Lower leg skin (tissue), 4 donors: Measurements from ENCODE around the gene ARMC2. TPM values are rescaled to one million over a fixed set of nuclear protein-coding genes. Genes with fewer than 3 reads are reported as not detected.

Experiments
- DNase-seq, 2 donors: peaks; one replicate each; pipeline ENCODE4 v3.0.0-alpha.2; 2019; ENCODE audit warnings: low spot score in 2 of 2
- H3K4me3 ChIP-seq: fragments of 200-600 bp; sonication (generic); 2 replicates; pipeline ENCODE4 v1.5.1; 2017; ENCODE audit warnings: mild to moderate bottlenecking, low read depth; ENCODE audit not compliant: poor library complexity, severe bottlenecking
- CTCF ChIP-seq, 3 donors: fragments of 450-650 bp; IDR thresholded peaks; one replicate each; pipeline ENCODE4 v1.5.1; 2016; ENCODE audit warnings: antibody characterized with exemption in 3 of 3, mild to moderate bottlenecking in 3 of 3, moderate library complexity in 2 of 3
- POLR2A ChIP-seq, 2 donors: fragments of 450-650 bp; IDR thresholded peaks; one replicate each; pipeline ENCODE4 v1.6.1; 2016 to 2017; ENCODE audit warnings: antibody characterized with exemption in 2 of 2, mild to moderate bottlenecking in 1 of 2, moderate library complexity in 1 of 2
- WGBS, 2 donors: methylation state at CpG; one replicate each; pipeline ENCODE4 v1.1.5; 2018; 5-methylcytosine and 5-hydroxymethylcytosine counted together
- intact Hi-C: fragments of 100-400 bp; cut with DNase I; formaldehyde crosslinking; loops from one replicate; pipeline ENCODE4 v1.15.0; 2023; ENCODE audit warnings: low total_unique reads
- total RNA-seq, 4 donors: library from RNA; depleted of rRNA; stranded (reverse); fragments of >200 nt; gene quantifications; one replicate each; pipeline ENCODE4 v1.1.0, GENCODE V29; 2016

The ARMC2 gene
- 1 to 10 TPM in 3 of 4 donors, under 1 TPM in 1; 0.34 to 2.0 (median 1.2) TPM for total RNA-seq

DNA sequence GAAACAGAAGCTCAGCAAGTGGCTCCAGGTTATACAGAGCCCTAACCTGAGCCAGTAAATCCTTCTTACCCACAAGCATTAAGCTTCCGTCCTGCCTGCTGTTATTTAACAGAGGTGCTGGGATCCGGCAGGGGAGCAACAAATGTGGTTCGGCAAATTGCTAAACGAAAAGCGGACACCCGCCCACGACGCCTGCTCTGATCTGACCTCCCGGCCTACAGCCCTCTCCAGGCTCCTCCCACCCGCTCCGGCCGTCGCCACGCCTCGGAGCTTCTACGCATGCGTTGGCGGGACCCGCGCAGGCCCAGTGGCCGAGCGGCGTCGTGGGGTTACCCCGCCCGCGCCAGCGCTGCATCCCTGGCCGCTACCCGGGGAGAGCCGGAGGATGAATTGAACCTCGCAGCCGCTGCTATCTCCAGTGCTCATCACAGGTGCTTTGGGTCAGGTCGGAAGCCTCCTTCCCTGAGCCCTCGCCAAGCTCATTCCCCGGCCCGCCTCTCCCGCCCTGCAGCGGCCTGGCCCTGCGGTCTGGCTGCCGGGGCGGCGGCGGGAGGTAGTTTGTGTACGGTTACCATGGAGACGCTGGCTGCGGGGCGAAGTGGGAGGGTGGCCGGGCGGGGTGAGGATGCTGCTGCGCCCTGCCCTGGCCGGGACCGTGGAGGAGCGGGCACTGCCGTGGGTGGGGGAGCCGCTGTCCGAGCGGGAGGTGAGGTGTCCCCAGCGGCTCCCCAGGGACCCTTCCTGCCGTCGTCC is at the start of gene ARMC2:
ARMC2 (plus strand) TSS at position 307 of the 753 bp plus-strand sequence. CDS start 5,846 bp downstream, outside the sequence.
- intact Hi-C loops: no loop called here
- DNase-seq: peak; percentile 85 to 98
- peak within 1 kb of the TSS; percentile 71 for H3K4me3 ChIP-seq
- WGBS, 2 donors: 0% methylated on average over 49 to 58 of the region's 61 CpGs
- TF ChIP-seq POLR2A (IDR thresholded peaks at IDR 0.05) (peak in 1 of 2 donors; percentile 24), CTCF (IDR thresholded peaks at IDR 0.05) (no peak)

GRCh38 chr6:108798670-108799353 is 49.4 kb upstream of the ARMC2 start:
- no peak for TF ChIP-seq POLR2A (IDR thresholded peaks at IDR 0.05)
- TF ChIP-seq CTCF (IDR thresholded peaks at IDR 0.05): no peak
- 69 to 79% methylated on average over 18 of the region's 18 CpGs for WGBS, 2 donors
- intact Hi-C loops: no loop called here
- H3K4me3 ChIP-seq: no peak overlapping the region
- no peak for DNase-seq

GRCh38 chr6:108799354-108799717 is 48.9 kb upstream of the ARMC2 start:
- no peak for DNase-seq
- TF ChIP-seq CTCF (IDR thresholded peaks at IDR 0.05) (no peak), POLR2A (IDR thresholded peaks at IDR 0.05) (no peak)
- intact Hi-C loops: no loop called here
- WGBS, 2 donors: 95 to 97% methylated on average over 9 of the region's 9 CpGs
- H3K4me3 ChIP-seq: no peak overlapping the region

DNA sequence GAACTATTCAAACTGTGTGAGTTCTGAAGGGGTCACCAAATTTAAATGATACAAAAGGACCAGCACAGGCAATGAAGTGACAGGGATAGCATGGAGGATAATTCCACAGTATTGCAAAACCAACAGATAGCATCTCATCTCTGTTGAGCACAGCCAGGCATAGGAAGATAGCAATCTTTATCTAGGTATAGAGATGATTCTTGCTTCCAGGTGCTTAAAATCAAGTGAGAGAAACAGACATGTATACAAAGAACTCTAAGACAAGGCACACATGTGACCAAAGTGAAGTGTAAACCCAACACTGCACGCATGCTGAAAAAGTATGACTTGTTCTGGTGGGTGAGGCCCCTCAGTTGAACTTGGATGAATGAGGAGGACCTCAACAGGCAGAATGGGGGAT is 48.4 kb upstream of the ARMC2 start:
- intact Hi-C loops: no loop called here
- DNase-seq: no peak
- WGBS, 2 donors: 87 to 95% methylated on average over 1 of the region's 1 CpG

DNA sequence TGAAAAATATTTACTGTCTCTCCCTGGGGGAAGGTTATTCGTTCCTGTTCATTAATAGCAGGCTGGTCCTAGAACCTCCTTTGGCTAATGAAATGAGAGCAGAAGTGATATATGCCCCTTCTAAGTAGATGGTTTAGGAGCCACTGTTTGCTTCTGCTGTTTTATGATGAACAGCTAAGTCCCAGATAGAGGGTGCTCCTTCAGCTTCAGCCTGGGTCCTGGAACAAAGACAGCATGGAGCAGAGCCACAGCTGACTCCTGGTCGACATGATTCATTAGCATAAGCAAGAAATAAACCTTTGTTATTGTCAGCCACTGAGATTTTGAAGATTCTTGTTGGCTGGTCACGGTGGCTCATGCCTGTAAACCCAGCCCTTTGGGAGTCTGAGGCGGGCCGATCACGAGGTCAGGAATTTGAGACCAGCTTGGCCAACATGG is 47.8 kb upstream of the ARMC2 start:
- no peak for DNase-seq
- no peak overlapping the region for H3K4me3 ChIP-seq
- 40 to 60% methylated on average over 6 of the region's 6 CpGs for WGBS, 2 donors
- intact Hi-C loops: no loop called here
- TF ChIP-seq POLR2A (IDR thresholded peaks at IDR 0.05): no peak
- TF ChIP-seq CTCF (IDR thresholded peaks at IDR 0.05): no peak

More for the DNA sequence above, 48.4 kb upstream of the ARMC2 start:
- H3K4me3 ChIP-seq: no peak overlapping the region
- TF ChIP-seq POLR2A (IDR thresholded peaks at IDR 0.05) (no peak), CTCF (IDR thresholded peaks at IDR 0.05) (no peak)
